ENCODE results near the gene VAV3.

The VAV3 gene

DNA sequence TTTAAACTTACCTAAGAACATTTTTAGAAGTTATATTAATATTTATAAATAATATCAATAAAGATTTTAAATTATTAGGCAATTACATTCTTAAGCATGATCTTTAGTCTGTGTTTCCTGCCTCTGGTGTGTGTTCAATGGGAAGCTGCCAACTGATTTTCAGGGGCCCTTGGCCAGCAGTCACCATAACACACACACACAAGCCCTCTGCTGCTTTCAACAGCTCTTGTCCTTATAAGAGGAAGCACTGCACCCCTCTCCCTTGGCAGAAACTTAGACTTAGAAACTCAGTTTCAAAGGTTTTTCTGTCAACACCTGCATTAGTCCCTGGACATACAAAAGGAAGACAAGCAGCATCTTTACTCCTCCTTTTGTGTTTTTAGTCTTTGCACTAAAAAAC lies 81.4 kb downstream of the VAV3 start:
- Histone ChIP-seq H3K36me3 (ENCODE audit: control insufficient read depth, insufficient read depth, low read length) (no peaks in the 10 kb centered on the region), H3K4me1 (ENCODE audit: control insufficient read depth, insufficient read depth, low read length) (no peaks in the 10 kb centered on the region), H3K9ac (ENCODE audit: low read length) (no peak overlapping the region), H3K4me3 (ENCODE audit: low read depth, low read length) (no peak overlapping the region), H3K9me3 (ENCODE audit: control insufficient read depth, insufficient read depth, low read depth, low read length) (no peaks in the 10 kb centered on the region), H3K27me3 (ENCODE audit: control insufficient read depth, insufficient read depth, low read length) (no peaks in the 10 kb centered on the region), H3K27ac (ENCODE audit: low read depth, low read length) (no peak overlapping the region)

DNA sequence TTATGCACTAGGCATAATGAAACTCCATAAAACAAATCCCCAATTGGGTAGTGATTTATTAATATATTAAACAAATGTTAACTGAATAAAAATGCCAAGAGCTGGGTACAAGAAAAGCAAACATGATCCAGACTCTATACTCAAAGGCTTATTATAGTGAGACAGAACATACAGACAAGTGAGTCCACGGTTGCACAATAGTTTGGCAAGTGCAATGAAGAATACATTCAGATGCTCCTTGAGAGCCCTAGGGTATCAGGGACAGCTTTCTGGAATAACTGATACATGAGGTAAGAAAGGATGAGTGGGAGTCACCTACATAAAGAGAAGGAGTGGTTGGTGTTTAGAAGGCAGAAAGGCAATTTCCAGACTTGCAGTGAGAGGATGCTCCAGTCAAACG lies 85.1 kb downstream of the VAV3 start:
- Histone ChIP-seq H3K27me3 (ENCODE audit: control insufficient read depth, insufficient read depth, low read length) (no peaks in the 10 kb centered on the region), H3K27ac (ENCODE audit: low read depth, low read length) (no peak overlapping the region), H3K4me3 (ENCODE audit: low read depth, low read length) (no peak overlapping the region), H3K4me1 (ENCODE audit: control insufficient read depth, insufficient read depth, low read length) (peaks cover 16% of the 10 kb centered on the region), H3K9ac (ENCODE audit: low read length) (no peak overlapping the region), H3K9me3 (ENCODE audit: control insufficient read depth, insufficient read depth, low read depth, low read length) (no peaks in the 10 kb centered on the region), H3K36me3 (ENCODE audit: control insufficient read depth, insufficient read depth, low read length) (no peaks in the 10 kb centered on the region)

DNA sequence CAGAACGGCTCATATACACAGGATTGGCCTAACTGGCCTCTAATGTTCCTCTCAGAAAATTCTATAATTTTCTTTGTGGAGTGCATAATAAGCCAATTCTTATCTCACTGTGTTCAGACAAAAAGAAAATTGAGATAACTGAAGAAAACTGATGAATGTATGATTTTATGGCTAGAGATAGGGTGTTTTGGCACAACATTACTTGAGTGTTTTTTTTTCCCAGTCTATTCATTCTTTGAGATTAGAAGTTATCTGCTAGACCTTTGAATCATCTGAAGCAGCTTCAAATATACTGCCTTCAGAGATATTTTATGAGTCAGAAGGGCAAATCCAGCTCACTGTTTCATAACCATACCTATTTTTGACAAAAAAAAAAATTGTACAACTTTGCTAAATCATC lies 85.6 kb downstream of the VAV3 start:
- peaks cover 16% of the 10 kb centered on the region for H3K4me1 ChIP-seq (ENCODE audit: control insufficient read depth, insufficient read depth, low read length)
- no peak overlapping the region for H3K4me3 ChIP-seq (ENCODE audit: low read depth, low read length)

DNA sequence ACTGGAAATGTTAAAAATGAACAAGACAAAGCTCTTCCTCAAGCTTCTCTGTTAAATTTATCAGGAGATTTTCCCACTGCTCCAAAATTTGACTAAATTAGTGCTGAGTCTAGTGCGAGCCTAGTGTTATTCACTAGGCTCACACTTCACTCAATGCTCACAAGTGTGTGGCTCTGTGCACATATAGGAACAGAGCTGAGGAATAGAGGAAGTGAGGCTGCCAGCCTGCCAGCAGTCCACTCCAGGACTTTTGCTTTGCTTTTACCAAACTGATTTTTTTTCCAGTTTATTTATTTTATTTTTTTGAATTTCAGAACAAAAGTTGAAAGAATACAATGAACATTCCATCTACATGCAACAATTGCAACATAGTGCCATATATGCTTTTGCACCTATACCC lies 87.2 kb downstream of the VAV3 start:
- no peaks in the 10 kb centered on the region for H3K36me3 ChIP-seq (ENCODE audit: control insufficient read depth, insufficient read depth, low read length)
- H3K27ac ChIP-seq (ENCODE audit: low read depth, low read length): no peak overlapping the region
- no peaks in the 10 kb centered on the region for H3K9me3 ChIP-seq (ENCODE audit: control insufficient read depth, insufficient read depth, low read depth, low read length)
- no peak overlapping the region for H3K4me3 ChIP-seq (ENCODE audit: low read depth, low read length)
- H3K4me1 ChIP-seq (ENCODE audit: control insufficient read depth, insufficient read depth, low read length): peaks cover 16% of the 10 kb centered on the region
- no peak overlapping the region for H3K9ac ChIP-seq (ENCODE audit: low read length)
- no peaks in the 10 kb centered on the region for H3K27me3 ChIP-seq (ENCODE audit: control insufficient read depth, insufficient read depth, low read length)

More for the DNA sequence above, 85.6 kb downstream of the VAV3 start:
- no peaks in the 10 kb centered on the region for H3K9me3 ChIP-seq (ENCODE audit: control insufficient read depth, insufficient read depth, low read depth, low read length)
- H3K27ac ChIP-seq (ENCODE audit: low read depth, low read length): no peak overlapping the region
- no peaks in the 10 kb centered on the region for H3K36me3 ChIP-seq (ENCODE audit: control insufficient read depth, insufficient read depth, low read length)
- no peak overlapping the region for H3K9ac ChIP-seq (ENCODE audit: low read length)
- no peaks in the 10 kb centered on the region for H3K27me3 ChIP-seq (ENCODE audit: control insufficient read depth, insufficient read depth, low read length)

DNA sequence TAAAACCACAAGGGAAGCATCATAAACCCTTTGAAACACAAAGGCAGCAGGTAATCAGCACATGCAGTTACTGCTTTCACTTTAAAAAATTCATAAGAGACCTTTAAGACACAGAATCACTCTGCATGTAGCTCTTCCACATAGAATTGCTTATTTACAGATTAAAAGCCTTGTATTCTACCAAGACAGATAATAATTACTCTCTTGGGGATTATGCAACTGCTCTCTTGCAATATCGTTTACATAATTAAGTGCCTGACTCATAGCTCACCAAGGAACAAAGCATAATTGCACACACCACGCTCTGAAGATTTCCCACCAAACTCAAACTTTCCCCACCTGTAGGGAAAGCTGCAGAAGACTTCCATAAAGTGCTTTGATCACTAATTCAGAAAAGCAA lies 87.9 kb downstream of the VAV3 start:
- Histone ChIP-seq H3K36me3 (ENCODE audit: control insufficient read depth, insufficient read depth, low read length) (no peaks in the 10 kb centered on the region), H3K4me3 (ENCODE audit: low read depth, low read length) (no peak overlapping the region), H3K27ac (ENCODE audit: low read depth, low read length) (no peak overlapping the region), H3K27me3 (ENCODE audit: control insufficient read depth, insufficient read depth, low read length) (no peaks in the 10 kb centered on the region), H3K4me1 (ENCODE audit: control insufficient read depth, insufficient read depth, low read length) (peaks cover 16% of the 10 kb centered on the region), H3K9me3 (ENCODE audit: control insufficient read depth, insufficient read depth, low read depth, low read length) (no peaks in the 10 kb centered on the region), H3K9ac (ENCODE audit: low read length) (no peak overlapping the region)

DNA sequence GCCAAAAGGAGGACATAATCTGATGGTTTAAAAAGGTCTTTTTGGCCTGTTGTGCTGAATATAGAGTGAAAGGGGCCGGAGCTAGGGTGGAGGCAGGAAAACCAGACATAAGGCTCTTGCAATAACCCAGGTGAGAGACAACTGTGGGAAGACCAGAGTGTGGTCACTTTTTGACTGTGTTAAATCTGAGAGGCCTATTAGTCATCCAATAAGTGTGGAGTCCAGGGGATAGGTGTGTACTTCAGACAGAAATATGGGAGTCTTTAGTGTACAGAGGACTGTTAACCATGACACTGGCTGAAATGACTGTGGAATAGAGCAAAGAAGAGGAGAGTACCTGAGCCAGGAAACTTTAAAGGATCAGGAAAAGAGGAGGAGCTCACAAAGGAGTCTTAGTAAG lies 89.3 kb downstream of the VAV3 start:
- no peaks in the 10 kb centered on the region for H3K27me3 ChIP-seq (ENCODE audit: control insufficient read depth, insufficient read depth, low read length)

DNA sequence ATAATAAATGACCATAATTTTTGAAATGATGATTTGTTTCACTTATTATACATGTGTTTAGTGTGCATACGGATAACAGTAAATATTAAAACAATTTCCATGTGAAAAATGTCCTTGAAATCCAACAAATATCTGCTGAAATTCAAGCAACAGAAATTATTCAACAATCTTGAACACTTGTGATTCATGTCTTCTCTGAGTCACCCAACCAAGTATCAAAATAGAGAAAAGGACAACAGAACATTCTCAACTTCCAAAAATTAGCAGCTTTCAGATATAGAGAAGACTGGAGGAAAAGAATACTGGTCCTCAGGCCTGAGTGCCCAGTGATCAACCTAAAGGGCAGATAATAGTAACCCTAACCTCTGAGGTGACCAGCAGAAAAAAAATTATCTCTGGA lies 90.8 kb downstream of the VAV3 start:
- Histone ChIP-seq H3K4me1 (ENCODE audit: control insufficient read depth, insufficient read depth, low read length) (peaks cover 16% of the 10 kb centered on the region), H3K9ac (ENCODE audit: low read length) (no peak overlapping the region), H3K4me3 (ENCODE audit: low read depth, low read length) (no peak overlapping the region), H3K27ac (ENCODE audit: low read depth, low read length) (no peak overlapping the region), H3K27me3 (ENCODE audit: control insufficient read depth, insufficient read depth, low read length) (no peaks in the 10 kb centered on the region), H3K36me3 (ENCODE audit: control insufficient read depth, insufficient read depth, low read length) (no peaks in the 10 kb centered on the region), H3K9me3 (ENCODE audit: control insufficient read depth, insufficient read depth, low read depth, low read length) (no peaks in the 10 kb centered on the region)

More for the DNA sequence above, 89.3 kb downstream of the VAV3 start:
- Histone ChIP-seq H3K9me3 (ENCODE audit: control insufficient read depth, insufficient read depth, low read depth, low read length) (no peaks in the 10 kb centered on the region), H3K36me3 (ENCODE audit: control insufficient read depth, insufficient read depth, low read length) (no peaks in the 10 kb centered on the region), H3K4me3 (ENCODE audit: low read depth, low read length) (no peak overlapping the region), H3K9ac (ENCODE audit: low read length) (no peak overlapping the region), H3K4me1 (ENCODE audit: control insufficient read depth, insufficient read depth, low read length) (peaks cover 16% of the 10 kb centered on the region), H3K27ac (ENCODE audit: low read depth, low read length) (no peak overlapping the region)

DNA sequence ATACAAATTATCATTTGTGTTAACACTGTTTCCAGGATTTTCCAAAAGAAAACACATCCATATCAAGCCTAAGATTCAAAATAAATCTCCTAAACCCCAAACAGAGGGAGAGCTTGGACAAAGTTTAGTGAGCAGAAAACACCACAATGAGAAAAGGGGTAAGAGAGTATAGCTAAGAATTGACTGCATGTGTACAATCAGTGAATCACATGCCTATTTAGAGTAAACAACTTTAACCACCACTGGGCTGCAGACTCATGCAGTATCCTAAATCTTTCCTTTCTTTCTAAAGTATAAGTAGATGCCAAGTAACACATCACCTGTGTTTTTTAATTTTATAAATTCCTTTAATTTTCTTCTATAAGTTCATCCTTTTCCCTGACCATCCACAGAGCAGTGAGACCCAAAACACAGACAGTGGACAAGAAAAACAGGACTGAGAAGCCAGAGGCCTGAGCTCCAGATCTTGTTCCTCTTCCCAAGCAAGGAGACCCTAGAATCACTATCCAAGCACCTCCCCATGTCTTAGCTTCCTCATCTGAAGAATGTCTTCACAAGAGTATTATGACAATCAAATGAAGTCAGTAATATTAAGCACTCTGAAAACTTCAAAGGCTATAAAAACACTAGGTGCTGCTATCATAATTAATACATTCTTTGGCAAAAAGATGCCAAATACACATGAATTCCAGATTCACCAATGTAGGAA lies 93.1 kb downstream of the VAV3 start:
- H3K4me1 ChIP-seq (ENCODE audit: control insufficient read depth, insufficient read depth, low read length): peaks cover 28% of the 10 kb centered on the region
- no peaks in the 10 kb centered on the region for H3K27me3 ChIP-seq (ENCODE audit: control insufficient read depth, insufficient read depth, low read length)
- no peaks in the 10 kb centered on the region for H3K9me3 ChIP-seq (ENCODE audit: control insufficient read depth, insufficient read depth, low read depth, low read length)
- no peaks in the 10 kb centered on the region for H3K36me3 ChIP-seq (ENCODE audit: control insufficient read depth, insufficient read depth, low read length)
- H3K27ac ChIP-seq (ENCODE audit: low read depth, low read length): no peak overlapping the region
- H3K4me3 ChIP-seq (ENCODE audit: low read depth, low read length): no peak overlapping the region
- H3K9ac ChIP-seq (ENCODE audit: low read length): no peak overlapping the region

DNA sequence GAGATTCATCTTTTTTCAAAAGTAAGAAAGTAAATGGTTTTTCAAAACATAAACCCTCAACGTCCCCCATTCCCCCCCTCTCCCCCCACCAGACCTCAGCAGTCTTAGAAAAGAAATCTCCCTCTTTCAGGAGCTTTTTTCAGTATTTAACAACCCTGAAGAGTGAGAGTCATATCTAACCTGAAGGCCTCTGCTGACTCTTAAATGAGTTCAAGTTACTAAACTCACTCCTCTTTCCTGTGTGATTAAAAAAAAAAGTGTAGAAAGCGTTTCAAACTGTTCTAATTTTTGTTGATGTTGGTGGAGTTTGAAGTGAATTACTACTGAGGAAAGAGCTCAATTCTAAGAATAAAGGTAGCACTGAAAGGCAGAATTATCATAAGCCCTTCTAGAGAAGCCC lies 93.7 kb downstream of the VAV3 start:
- Histone ChIP-seq H3K27me3 (ENCODE audit: control insufficient read depth, insufficient read depth, low read length) (no peaks in the 10 kb centered on the region), H3K36me3 (ENCODE audit: control insufficient read depth, insufficient read depth, low read length) (no peaks in the 10 kb centered on the region), H3K27ac (ENCODE audit: low read depth, low read length) (no peak overlapping the region), H3K4me3 (ENCODE audit: low read depth, low read length) (no peak overlapping the region), H3K9me3 (ENCODE audit: control insufficient read depth, insufficient read depth, low read depth, low read length) (no peaks in the 10 kb centered on the region), H3K4me1 (ENCODE audit: control insufficient read depth, insufficient read depth, low read length) (peaks cover 24% of the 10 kb centered on the region), H3K9ac (ENCODE audit: low read length) (no peak overlapping the region)

DNA sequence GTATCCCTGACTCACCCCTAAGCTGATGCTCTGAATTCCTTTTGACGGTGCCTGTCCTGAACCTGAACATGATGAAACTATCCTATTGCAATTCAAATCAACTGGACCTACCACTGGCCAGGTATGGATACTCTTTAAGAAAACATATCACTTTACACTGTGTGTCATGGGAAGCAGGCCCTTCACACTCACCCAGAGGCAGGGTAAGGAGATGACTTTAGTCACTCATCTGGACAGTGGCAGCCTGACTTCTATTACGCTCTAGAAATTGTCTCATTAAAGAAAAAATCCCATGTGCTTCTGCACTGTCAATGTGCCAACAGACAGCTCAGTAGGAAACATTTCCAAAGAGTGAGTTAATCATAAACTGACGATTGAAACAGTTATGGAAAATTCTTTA lies 94.3 kb downstream of the VAV3 start:
- Histone ChIP-seq H3K9ac (ENCODE audit: low read length) (no peak overlapping the region), H3K36me3 (ENCODE audit: control insufficient read depth, insufficient read depth, low read length) (no peaks in the 10 kb centered on the region), H3K4me3 (ENCODE audit: low read depth, low read length) (no peak overlapping the region), H3K4me1 (ENCODE audit: control insufficient read depth, insufficient read depth, low read length) (peaks cover 23% of the 10 kb centered on the region), H3K9me3 (ENCODE audit: control insufficient read depth, insufficient read depth, low read depth, low read length) (no peaks in the 10 kb centered on the region), H3K27me3 (ENCODE audit: control insufficient read depth, insufficient read depth, low read length) (no peaks in the 10 kb centered on the region), H3K27ac (ENCODE audit: low read depth, low read length) (no peak overlapping the region)

DNA sequence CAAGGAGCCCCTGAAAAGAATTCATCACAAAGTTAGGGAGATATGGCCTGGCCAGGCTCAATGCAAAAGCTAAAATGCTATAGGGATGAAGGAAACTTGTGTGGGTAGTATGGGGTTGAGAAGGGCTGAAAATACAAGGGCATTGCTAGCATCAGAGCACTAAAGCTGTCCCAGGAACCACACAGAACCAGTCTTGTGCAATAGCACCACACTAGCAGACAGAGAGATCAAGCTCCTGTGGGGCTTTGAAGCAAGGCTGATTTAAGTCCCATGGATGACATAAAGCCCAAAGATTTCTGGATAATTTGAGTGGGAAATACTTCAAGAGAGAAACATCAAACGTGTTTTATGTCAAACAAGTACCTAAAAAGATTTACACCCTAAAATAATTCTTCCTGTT lies 97.1 kb downstream of the VAV3 start:
- H3K4me1 ChIP-seq (ENCODE audit: control insufficient read depth, insufficient read depth, low read length): peaks cover 38% of the 10 kb centered on the region
- no peak overlapping the region for H3K4me3 ChIP-seq (ENCODE audit: low read depth, low read length)
- no peak overlapping the region for H3K9ac ChIP-seq (ENCODE audit: low read length)
- no peaks in the 10 kb centered on the region for H3K36me3 ChIP-seq (ENCODE audit: control insufficient read depth, insufficient read depth, low read length)
- H3K9me3 ChIP-seq (ENCODE audit: control insufficient read depth, insufficient read depth, low read depth, low read length): no peaks in the 10 kb centered on the region
- no peaks in the 10 kb centered on the region for H3K27me3 ChIP-seq (ENCODE audit: control insufficient read depth, insufficient read depth, low read length)
- no peak overlapping the region for H3K27ac ChIP-seq (ENCODE audit: low read depth, low read length)

All from HUES6 (cell line).